SK-N-SH (cell line): ENCODE data around the gene LAMP5. TPM values are rescaled to one million over a fixed set of nuclear protein-coding genes. Genes with fewer than 3 reads are reported as not detected.

Experiments used
- CTCF ChIA-PET: fragments of 300-600, 350-600 bp; formaldehyde crosslinking; extraction: SDS; loops from one replicate; lab custom pipeline; 2021; lab: Yijun Ruan, JAX
- POLR2A ChIA-PET: fragments of 350-600 bp; sonication (Branson Sonifier 250); formaldehyde crosslinking; extraction: SDS; loops from one replicate; lab custom pipeline; 2020; ENCODE audit warnings: antibody characterized with exemption, inconsistent platforms; lab: Yijun Ruan, JAX
- DNase-seq: peaks from one replicate; pipeline ENCODE4 v3.0.0; 2012
- H2AFZ ChIP-seq: fragments of 200-600 bp; sonication (generic); 2 replicates; pipeline ENCODE4 v1.8.1; 2016; ENCODE audit warnings: antibody characterized with exemption, mild to moderate bottlenecking, low read depth
- H3F3A ChIP-seq: fragments of 200-600 bp; sonication (generic); replicated peaks from 2 replicates; pipeline ENCODE3; 2016; ENCODE audit warnings: antibody characterized with exemption, mild to moderate bottlenecking; ENCODE audit not compliant: insufficient read depth
- H3K27ac ChIP-seq, 2 experiments: fragments of 200-500 bp in 1 of 2; fragments of 200-600 bp in 1 of 2; sonication (Bioruptor generic) in 1 of 2; sonication (generic), shearing (Covaris generic) in 1 of 2; 2 replicates each; pipeline versions ENCODE4 v1.5.1 to v1.6.1; 2014 to 2016; ENCODE audit warnings: low read depth in 2 of 2, inconsistent platforms in 1 of 2, low read length in 1 of 2, mild to moderate bottlenecking in 1 of 2, mixed read lengths in 1 of 2
- H3K27me3 ChIP-seq: fragments of 200-600 bp; sonication (generic), shearing (Covaris generic); 2 replicates; pipeline ENCODE4 v1.6.1; 2016; ENCODE audit warnings: mixed run types; ENCODE audit not compliant: insufficient read depth
- H3K36me3 ChIP-seq, 2 experiments: fragments of 200-500 bp in 1 of 2; fragments of 200-600 bp in 1 of 2; sonication (Bioruptor generic) in 1 of 2; sonication (generic) in 1 of 2; replicated peaks in 1 of 2; 2 replicates each; pipeline versions ENCODE3 to v1.5.1; 2014 to 2016; ENCODE audit warnings: low read length in 1 of 2, mild to moderate bottlenecking in 1 of 2; ENCODE audit not compliant: insufficient read depth in 2 of 2, control insufficient read depth in 1 of 2
- H3K4me1 ChIP-seq, 2 experiments: fragments of 200-500 bp in 1 of 2; fragments of 200-600 bp in 1 of 2; sonication (Bioruptor generic) in 1 of 2; sonication (generic), shearing (Covaris generic) in 1 of 2; 2 replicates each; pipeline versions ENCODE4 v1.5.1 to v1.6.1; 2014 to 2016; ENCODE audit warnings: low read depth in 1 of 2, low read length in 1 of 2, mixed run types in 1 of 2; ENCODE audit not compliant: insufficient read depth in 2 of 2, control insufficient read depth in 1 of 2
- H3K4me2 ChIP-seq: fragments of 200-600 bp; sonication (generic), shearing (Covaris generic); 2 replicates; pipeline ENCODE4 v1.6.1; 2017; ENCODE audit warnings: mixed run types
- H3K4me3 ChIP-seq, 2 experiments: fragments of 200-500 bp in 1 of 2; fragments of 200-600 bp in 1 of 2; sonication (Bioruptor generic) in 1 of 2; sonication (generic), shearing (Covaris generic) in 1 of 2; 2 replicates each; pipeline versions ENCODE4 v1.5.1 to v1.8.1; 2014 to 2016; ENCODE audit warnings: low read depth in 2 of 2, inconsistent platforms in 1 of 2, low read length in 1 of 2, mild to moderate bottlenecking in 1 of 2, mixed read lengths in 1 of 2, moderate library complexity in 1 of 2
- H3K79me2 ChIP-seq: fragments of 200-600 bp; sonication (generic); 2 replicates; pipeline ENCODE4 v1.8.1; 2017; ENCODE audit warnings: mild to moderate bottlenecking; ENCODE audit not compliant: insufficient read depth
- H3K9ac ChIP-seq: fragments of 200-600 bp; sonication (generic); 2 replicates; pipeline ENCODE4 v1.6.1; 2017; ENCODE audit warnings: mixed run types
- H3K9me2 ChIP-seq: fragments of 200-600 bp; sonication (generic); 2 replicates; pipeline ENCODE4 v1.6.1; 2017; ENCODE audit warnings: mixed run types
- H3K9me3 ChIP-seq: fragments of 200-600 bp; sonication (generic); 2 replicates; pipeline ENCODE4 v1.6.1; 2017; ENCODE audit warnings: mixed run types, mild to moderate bottlenecking, moderate library complexity
- H4K20me1 ChIP-seq: fragments of 200-600 bp; sonication (generic); 2 replicates; pipeline ENCODE4 v1.6.1; 2017; ENCODE audit warnings: mild to moderate bottlenecking, mixed run types; ENCODE audit not compliant: insufficient read depth
- CHD2 ChIP-seq: fragments of 150-350 bp; IDR thresholded peaks from 2 replicates; pipeline ENCODE4 v1.6.1; 2018; ENCODE audit warnings: low read length; ENCODE audit not compliant: partially characterized antibody
- ELF1 ChIP-seq: IDR thresholded peaks from 2 replicates; pipeline ENCODE4 v1.4.0; 2012
- EP300 ChIP-seq, 2 experiments: IDR thresholded peaks; 2 replicates each; pipeline versions ENCODE4 v1.4.0 to v1.6.1; 2012; ENCODE audit warnings: borderline replicate concordance in 1 of 2, low read depth in 1 of 2, low read length in 1 of 2
- FOXJ3 ChIP-seq: sonication (generic); formaldehyde crosslinking; IDR thresholded peaks from 2 replicates; pipeline ENCODE4 v1.5.1; 2020; ENCODE audit warnings: mild to moderate bottlenecking, missing genetic modification reagents
- GABPA ChIP-seq: IDR thresholded peaks from 2 replicates; pipeline ENCODE4 v1.4.0; 2012; ENCODE audit warnings: low read depth, mild to moderate bottlenecking
- JUND ChIP-seq: IDR thresholded peaks from 2 replicates; pipeline ENCODE4 v1.4.0; 2012
- MXI1 ChIP-seq: IDR thresholded peaks from 2 replicates; pipeline ENCODE4 v1.6.1; 2012; ENCODE audit warnings: mild to moderate bottlenecking, low read depth, low read length, improper control_type of control experiment
- NFIC ChIP-seq: IDR thresholded peaks from 2 replicates; pipeline ENCODE4 v1.4.0; 2012; ENCODE audit warnings: borderline replicate concordance
- NRF1 ChIP-seq: IDR thresholded peaks from 2 replicates; pipeline ENCODE4 v1.6.1; 2012; ENCODE audit warnings: low read depth, mild to moderate bottlenecking, low read length
- POLR2AphosphoS5 ChIP-seq: IDR thresholded peaks from 2 replicates; pipeline ENCODE4 v1.6.1; 2012; ENCODE audit warnings: low read depth, low read length
- RAD21 ChIP-seq: IDR thresholded peaks from 2 replicates; pipeline ENCODE4 v1.6.1; 2012; ENCODE audit warnings: mild to moderate bottlenecking, low read length
- RFX5 ChIP-seq: IDR thresholded peaks from 2 replicates; pipeline ENCODE4 v1.6.1; 2012; ENCODE audit warnings: mild to moderate bottlenecking, improper control_type of control experiment, low read length
- SMC3 ChIP-seq: IDR thresholded peaks from 2 replicates; pipeline ENCODE4 v1.6.1; 2012; ENCODE audit warnings: low read depth, low read length, improper control_type of control experiment
- TAF1 ChIP-seq: IDR thresholded peaks from 2 replicates; pipeline ENCODE4 v1.6.1; 2012; ENCODE audit warnings: low read depth, mild to moderate bottlenecking, low read length, moderate library complexity, borderline replicate concordance
- TEAD4 ChIP-seq: IDR thresholded peaks from 2 replicates; pipeline ENCODE4 v1.4.0; 2012; ENCODE audit warnings: mild to moderate bottlenecking, borderline replicate concordance; ENCODE audit not compliant: insufficient read depth
- YY1 ChIP-seq: IDR thresholded peaks from 2 replicates; pipeline ENCODE4 v1.4.0; 2012; ENCODE audit warnings: low read depth, mild to moderate bottlenecking
- WGBS: methylation state at CpG from one replicate; pipeline ENCODE4 v1.1.6; 2017; ENCODE audit warnings: low lambda C conversion rate; 5-methylcytosine and 5-hydroxymethylcytosine counted together
- polyA plus RNA-seq, 3 experiments: library from polyadenylated mRNA; depleted of rRNA; stranded (reverse); fragments of >200 nt; gene quantifications; 2 replicates each; pipeline ENCODE4 v1.2.3, GENCODE V29; 2012
- TF ChIP-seq, protein P1 (sequence below): IDR thresholded peaks from 2 replicates; pipeline ENCODE4; 2012

Gene LAMP5
- polyA plus RNA-seq, 1 of the 3 experiments (the other 2 are of a cell fraction), result 4.8 TPM

DNA sequence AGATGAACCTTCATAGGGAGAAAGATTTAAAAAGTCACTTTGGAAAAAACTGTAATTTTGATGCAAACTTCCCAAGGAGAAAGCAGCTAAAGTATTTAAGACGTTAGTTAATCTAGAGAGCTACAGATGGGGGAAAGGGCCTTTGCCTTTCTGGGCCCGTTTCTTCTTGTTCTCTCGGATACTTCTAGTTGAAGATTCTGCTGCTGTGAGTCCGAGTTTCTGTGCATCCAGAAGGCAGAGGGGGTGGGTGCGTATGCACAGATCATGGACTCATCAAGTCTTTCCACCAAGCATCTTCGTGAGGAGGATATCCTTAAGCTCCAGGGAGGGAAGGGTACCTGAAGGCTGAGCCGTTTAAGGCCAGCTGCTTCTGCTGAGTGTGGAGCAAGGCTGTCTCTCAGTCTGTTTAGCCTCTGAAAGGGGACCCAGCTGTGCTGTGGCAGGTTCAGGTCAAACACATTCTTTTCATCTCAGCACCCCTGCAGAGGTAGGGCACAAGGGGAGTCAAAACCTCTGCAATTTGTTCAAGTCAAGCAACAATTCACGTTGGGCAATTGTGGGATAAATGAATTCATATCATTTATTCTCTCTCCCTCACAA, 4.3 kb downstream of the LAMP5 start:
- Histone ChIP-seq H3K9me2 (no peaks in the 10 kb centered on the region), H3K4me1 (peaks cover 0 to 21% of the 10 kb centered on the region in 2 experiments; a peak in 3 of 4 replicates), H3K27me3 (peaks cover 11% of the 10 kb centered on the region; the same call in 1 of the 2 replicates), H3F3A (peaks cover 6% of the 10 kb centered on the region), H3K79me2 (no peaks in the 10 kb centered on the region), H3K36me3 (no peaks in the 10 kb centered on the region), H3K27ac (no peak overlapping the region), H4K20me1 (no peaks in the 10 kb centered on the region), H3K9ac (no peak overlapping the region), H3K4me2 (no peak overlapping the region), H3K4me3 (no peak overlapping the region), H3K9me3 (no peaks in the 10 kb centered on the region), H2AFZ (no peak overlapping the region)
- ChIA-PET POLR2A (no interaction called here), CTCF (interaction anchor here (1.2 to 3.5 kb wide), 5 partner anchors 24 to 111 kb away, joined by 3 to 16 read pairs (median 4); no protein-coding TSS in a partner anchor)
- no peak for TF ChIP-seq RFX5
- no peak for TF ChIP-seq TEAD4
- TF ChIP-seq YY1, result no peak
- TF ChIP-seq FOXJ3 (CRISPR knock-in tag), result no peak
- TF ChIP-seq NRF1, result no peak
- WGBS, result 54% methylated on average over 8 of the region's 8 CpGs
- no peak for DNase-seq

DNA sequence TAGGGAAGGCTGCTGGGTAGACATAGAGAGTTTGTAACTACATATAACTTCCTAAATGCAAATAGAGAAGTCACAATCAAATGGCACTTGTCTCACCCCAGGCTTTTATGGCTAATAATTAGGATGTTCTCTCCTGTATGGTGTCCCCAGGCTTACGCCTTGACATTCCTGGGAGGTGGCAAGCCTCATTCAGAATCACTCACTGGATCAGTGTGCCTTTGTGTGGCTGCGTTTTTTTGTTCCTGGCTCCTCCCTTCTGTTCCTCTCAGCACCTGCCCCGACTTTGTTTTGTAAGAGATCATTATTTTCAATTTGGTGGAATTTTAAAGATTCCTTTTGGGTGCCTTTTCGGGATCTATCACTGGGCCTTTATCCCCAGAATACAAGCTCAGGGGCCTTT, 5.7 kb downstream of the LAMP5 start:
- 78% methylated on average over 4 of the region's 4 CpGs for WGBS
- CTCF ChIA-PET, result interaction anchor here (0.6 to 3.5 kb wide), 7 partner anchors 12 to 112 kb away, joined by 3 to 16 read pairs (median 4); no protein-coding TSS in a partner anchor

More for the DNA sequence above, 5.7 kb downstream of the LAMP5 start:
- peaks cover 0 to 13% of the 10 kb centered on the region in 2 experiments; a peak in 1 of 4 replicates for H3K4me1 ChIP-seq
- no peaks in the 10 kb centered on the region for H3K79me2 ChIP-seq
- POLR2A ChIA-PET, result no interaction called here
- H3K36me3 ChIP-seq, result no peaks in the 10 kb centered on the region
- peaks cover 11% of the 10 kb centered on the region; the same call in 1 of the 2 replicates for H3K27me3 ChIP-seq
- H3F3A ChIP-seq, result peaks cover 2% of the 10 kb centered on the region
- no peak overlapping the region for H3K9ac ChIP-seq
- H3K4me2 ChIP-seq, result no peak overlapping the region
- H3K4me3 ChIP-seq, result no peak overlapping the region
- H2AFZ ChIP-seq, result no peak overlapping the region
- TF ChIP-seq POLR2AphosphoS5 (no peak), JUND (no peak), MXI1 (no peak), CHD2 (no peak), RFX5 (no peak), SMC3 (no peak), TAF1 (no peak), TEAD4 (no peak), EP300 (IDR thresholded peaks at IDR 0.05; ENCODE audit: borderline replicate concordance in 1 of 2, low read depth in 1 of 2, low read length in 1 of 2) (no peak), NFIC (no peak), ELF1 (no peak), GABPA (no peak), RAD21 (no peak)
- TF ChIP-seq, protein P1, sequence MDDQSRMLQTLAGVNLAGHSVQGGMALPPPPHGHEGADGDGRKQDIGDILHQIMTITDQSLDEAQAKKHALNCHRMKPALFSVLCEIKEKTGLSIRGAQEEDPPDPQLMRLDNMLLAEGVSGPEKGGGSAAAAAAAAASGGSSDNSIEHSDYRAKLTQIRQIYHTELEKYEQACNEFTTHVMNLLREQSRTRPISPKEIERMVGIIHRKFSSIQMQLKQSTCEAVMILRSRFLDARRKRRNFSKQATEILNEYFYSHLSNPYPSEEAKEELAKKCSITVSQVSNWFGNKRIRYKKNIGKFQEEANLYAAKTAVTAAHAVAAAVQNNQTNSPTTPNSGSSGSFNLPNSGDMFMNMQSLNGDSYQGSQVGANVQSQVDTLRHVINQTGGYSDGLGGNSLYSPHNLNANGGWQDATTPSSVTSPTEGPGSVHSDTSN, result no peak
- no peaks in the 10 kb centered on the region for H4K20me1 ChIP-seq
- no peak for DNase-seq
- no peaks in the 10 kb centered on the region for H3K9me3 ChIP-seq
- H3K9me2 ChIP-seq, result no peaks in the 10 kb centered on the region
- no peak overlapping the region for H3K27ac ChIP-seq
